ENCODE measurements around the gene HERC4. TPM values are rescaled to one million over a fixed set of nuclear protein-coding genes. Genes with fewer than 3 reads are reported as not detected.

HERC4 gene
- total RNA-seq, 1 donor from 2014 or later, result 74.2 TPM

- Mint-ChIP-seq H3K27me3 (ENCODE audit: insufficient read depth, low read depth) (no peaks in the 10 kb centered on the region), H3K36me3 (no peaks in the 10 kb centered on the region), H3K27ac (no peak overlapping the region), H3K4me1 (no peaks in the 10 kb centered on the region), H3K4me3 (no peak overlapping the region), H3K9me3 (no peaks in the 10 kb centered on the region)
- Histone ChIP-seq H4K20me1 (ENCODE audit: low read depth) (no peaks in the 10 kb centered on the region), H3K4me1 (no peaks in the 10 kb centered on the region), H3K9me3 (ENCODE audit: low read depth) (no peaks in the 10 kb centered on the region), H3K27ac (no peak overlapping the region), H3K79me2 (ENCODE audit: low read depth) (no peaks in the 10 kb centered on the region), H3F3A (ENCODE audit: low read depth) (no peaks in the 10 kb centered on the region), H2AFZ (replicated peaks) (no peak overlapping the region), H3K36me3 (no peaks in the 10 kb centered on the region), H3K4me3 (no peak overlapping the region), H3K9ac (no peak overlapping the region), H3K4me2 (no peak overlapping the region), H3K27me3 (no peaks in the 10 kb centered on the region)
- no peak for DNase-seq (ENCODE audit: low spot score)
- TF ChIP-seq CTCF (IDR thresholded peaks at IDR 0.05), result no peak
- TF ChIP-seq EZH2 (IDR thresholded peaks at IDR 0.05), result no peak
- TF ChIP-seq EZH2phosphoT487 (IDR thresholded peaks at IDR 0.05), result no peak
Measured at GRCh38 chr10:68103261-68103878, 28.3 kb upstream of the HERC4 start.

- Histone ChIP-seq H3K4me1 (no peaks in the 10 kb centered on the region), H3K4me2 (no peak overlapping the region), H3K9me3 (ENCODE audit: low read depth) (no peaks in the 10 kb centered on the region), H3K36me3 (no peaks in the 10 kb centered on the region), H3K79me2 (ENCODE audit: low read depth) (no peaks in the 10 kb centered on the region), H3F3A (ENCODE audit: low read depth) (no peaks in the 10 kb centered on the region), H3K27me3 (no peaks in the 10 kb centered on the region), H3K4me3 (no peak overlapping the region), H2AFZ (replicated peaks) (no peak overlapping the region), H3K9ac (no peak overlapping the region), H4K20me1 (ENCODE audit: low read depth) (no peaks in the 10 kb centered on the region), H3K27ac (no peak overlapping the region)
- Mint-ChIP-seq H3K9me3 (no peaks in the 10 kb centered on the region), H3K27me3 (ENCODE audit: insufficient read depth, low read depth) (no peaks in the 10 kb centered on the region), H3K36me3 (no peaks in the 10 kb centered on the region), H3K27ac (no peak overlapping the region), H3K4me3 (no peak overlapping the region), H3K4me1 (no peaks in the 10 kb centered on the region)
- no peak for DNase-seq (ENCODE audit: low spot score)
- TF ChIP-seq EZH2 (IDR thresholded peaks at IDR 0.05), result no peak
- no peak for TF ChIP-seq CTCF (IDR thresholded peaks at IDR 0.05)
Measured at GRCh38 chr10:68101066-68101465, 26.0 kb upstream of the HERC4 start.

- H3K4me1 Mint-ChIP-seq, result no peaks in the 10 kb centered on the region
- H3K9me3 ChIP-seq (ENCODE audit: low read depth), result no peaks in the 10 kb centered on the region
- DNase-seq (ENCODE audit: low spot score), result no peak
- H3K79me2 ChIP-seq (ENCODE audit: low read depth), result no peaks in the 10 kb centered on the region
- no peaks in the 10 kb centered on the region for H3K27me3 Mint-ChIP-seq (ENCODE audit: insufficient read depth, low read depth)
- H4K20me1 ChIP-seq (ENCODE audit: low read depth), result no peaks in the 10 kb centered on the region
- H3F3A ChIP-seq (ENCODE audit: low read depth), result no peaks in the 10 kb centered on the region
- no peak overlapping the region for H2AFZ ChIP-seq (replicated peaks)
- no peaks in the 10 kb centered on the region for H3K4me1 ChIP-seq
- no peak overlapping the region for H3K27ac Mint-ChIP-seq
- H3K36me3 ChIP-seq, result no peaks in the 10 kb centered on the region
- H3K27me3 ChIP-seq, result no peaks in the 10 kb centered on the region
- no peak overlapping the region for H3K27ac ChIP-seq
- H3K4me2 ChIP-seq, result no peak overlapping the region
- H3K4me3 Mint-ChIP-seq, result no peak overlapping the region
- no peak overlapping the region for H3K4me3 ChIP-seq
- no peaks in the 10 kb centered on the region for H3K36me3 Mint-ChIP-seq
- no peak overlapping the region for H3K9ac ChIP-seq
- H3K9me3 Mint-ChIP-seq, result no peaks in the 10 kb centered on the region
- TF ChIP-seq EZH2 (IDR thresholded peaks at IDR 0.05), result no peak
- TF ChIP-seq CTCF (IDR thresholded peaks at IDR 0.05), result no peak
- no peak for TF ChIP-seq EZH2phosphoT487 (IDR thresholded peaks at IDR 0.05)
Measured at GRCh38 chr10:68099736-68100135, 24.7 kb upstream of the HERC4 start.

Data from neural progenitor cell (in vitro differentiated cells).